Measurements from ENCODE around the gene IBA57. TPM values are rescaled to one million over a fixed set of nuclear protein-coding genes. Genes with fewer than 3 reads are reported as not detected.

Gene IBA57
- total RNA-seq, 1 donor from 2014 or later, result 12.7 TPM

DNA sequence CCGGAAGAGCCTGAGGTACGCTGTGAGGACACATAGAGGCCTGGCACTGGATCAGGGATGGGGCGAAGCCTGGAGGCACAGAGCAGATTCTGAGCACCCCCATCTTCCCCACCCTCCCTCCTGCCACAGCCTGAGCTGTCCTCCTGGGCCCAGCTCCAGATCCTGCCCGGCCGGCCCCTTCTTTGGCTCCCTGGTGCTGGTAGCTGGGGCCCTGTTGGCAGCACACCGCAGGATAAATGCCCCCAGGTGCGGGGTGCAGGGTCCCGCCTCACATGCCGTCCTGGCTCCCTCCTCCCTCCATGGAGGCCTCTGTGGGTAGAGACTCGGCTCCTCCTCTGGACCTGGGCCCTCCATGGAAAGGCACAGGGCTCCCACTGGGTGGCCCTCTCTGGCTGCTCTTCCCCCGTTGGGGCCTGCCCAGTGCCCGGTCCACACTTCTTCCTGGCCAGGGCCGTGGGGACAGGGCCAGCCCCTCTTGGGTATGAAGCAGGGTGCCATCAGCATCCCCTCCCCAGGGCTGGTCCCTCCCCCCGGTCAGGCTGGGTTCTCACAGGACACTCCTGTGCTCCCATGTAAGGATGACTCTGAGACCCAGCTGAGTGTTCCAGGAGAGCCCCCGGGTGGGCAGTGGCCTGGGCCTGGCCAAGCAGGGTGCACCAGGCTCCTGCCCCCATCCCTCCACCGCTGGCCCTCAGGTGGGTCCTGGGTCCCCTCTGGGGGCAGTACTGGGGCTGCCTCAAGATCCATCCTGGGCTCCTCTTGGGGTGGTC, 41.2 kb downstream of the IBA57 start:
- DNase-seq (ENCODE audit: missing footprints), result no peak
- intact Hi-C loops (cut with DNase I), result loop anchor here (1.0 kb wide), 1 partner anchor 40 kb away; no protein-coding TSS in a partner anchor
- no peak for ATAC-seq

GRCh38 chr1:228207381-228207810, 41.8 kb downstream of the IBA57 start:
- ATAC-seq (no peak), DNase-seq (ENCODE audit: missing footprints) (no peak)
- intact Hi-C loops (cut with DNase I), result loop anchor here (1.0 kb wide), 1 partner anchor 41 kb away; no protein-coding TSS in a partner anchor

- ATAC-seq (peak; percentile 74), DNase-seq (ENCODE audit: missing footprints) (no peak)
- intact Hi-C loops (cut with DNase I), result loop anchor here (1.0 to 2.0 kb wide), 2 partner anchors 42 to 67 kb away; partner anchors contain the start of gene GUK1
These were observed 42.5 kb downstream of the IBA57 start, which contains the start of gene OBSCN for GRCh38 chr1:228207851-228208821. Gene OBSCN, plus strand, starts transcription at chr1:228208044. Its CDS starts 3,740 bp downstream, at chr1:228211784.

GRCh38 chr1:228208831-228209551, 43.4 kb downstream of the IBA57 start:
- ATAC-seq (peak; percentile 2), DNase-seq (ENCODE audit: missing footprints) (no peak)
- intact Hi-C loops (cut with DNase I), result loop anchor here (2.0 kb wide), 1 partner anchor 68 kb away; the partner anchor contains the start of gene GUK1

GRCh38 chr1:228209657-228210056, 44.1 kb downstream of the IBA57 start:
- no peak for DNase-seq (ENCODE audit: missing footprints)
- intact Hi-C loops (cut with DNase I), result loop anchor here (2.0 kb wide), 1 partner anchor 69 kb away; the partner anchor contains the start of gene GUK1
- no peak for ATAC-seq

DNA sequence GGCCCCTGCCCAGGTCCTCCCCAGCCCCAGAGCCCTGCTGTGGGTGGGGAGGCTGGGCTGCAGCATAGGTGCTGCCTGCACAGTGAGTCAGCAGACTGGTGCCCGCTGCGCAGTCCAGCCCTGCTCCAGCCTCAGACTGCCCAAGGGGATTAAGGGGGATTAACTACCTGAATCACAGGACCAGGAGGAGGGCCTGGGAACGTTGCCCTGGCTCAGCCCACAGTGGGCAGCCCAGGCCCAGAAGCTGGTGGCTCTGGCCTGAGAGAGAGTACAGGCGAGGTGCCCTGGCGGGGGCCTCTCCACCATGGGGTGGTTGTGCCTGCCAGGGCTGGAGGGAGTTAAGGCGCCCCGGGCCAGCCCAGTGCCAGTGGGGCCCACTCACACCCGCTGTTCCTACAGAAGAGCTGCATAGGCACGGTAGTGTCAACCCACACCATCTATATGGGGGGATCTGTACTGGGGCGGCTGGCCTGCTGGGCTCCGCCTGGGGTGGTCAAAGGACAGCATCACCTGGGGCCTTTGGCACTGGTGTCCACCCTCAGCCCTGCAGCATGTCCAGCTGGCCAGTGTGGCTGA, 44.6 kb downstream of the IBA57 start:
- DNase-seq (ENCODE audit: missing footprints) (no peak), ATAC-seq (peak; percentile 48)
- intact Hi-C loops (cut with DNase I), result no loop called here

DNA sequence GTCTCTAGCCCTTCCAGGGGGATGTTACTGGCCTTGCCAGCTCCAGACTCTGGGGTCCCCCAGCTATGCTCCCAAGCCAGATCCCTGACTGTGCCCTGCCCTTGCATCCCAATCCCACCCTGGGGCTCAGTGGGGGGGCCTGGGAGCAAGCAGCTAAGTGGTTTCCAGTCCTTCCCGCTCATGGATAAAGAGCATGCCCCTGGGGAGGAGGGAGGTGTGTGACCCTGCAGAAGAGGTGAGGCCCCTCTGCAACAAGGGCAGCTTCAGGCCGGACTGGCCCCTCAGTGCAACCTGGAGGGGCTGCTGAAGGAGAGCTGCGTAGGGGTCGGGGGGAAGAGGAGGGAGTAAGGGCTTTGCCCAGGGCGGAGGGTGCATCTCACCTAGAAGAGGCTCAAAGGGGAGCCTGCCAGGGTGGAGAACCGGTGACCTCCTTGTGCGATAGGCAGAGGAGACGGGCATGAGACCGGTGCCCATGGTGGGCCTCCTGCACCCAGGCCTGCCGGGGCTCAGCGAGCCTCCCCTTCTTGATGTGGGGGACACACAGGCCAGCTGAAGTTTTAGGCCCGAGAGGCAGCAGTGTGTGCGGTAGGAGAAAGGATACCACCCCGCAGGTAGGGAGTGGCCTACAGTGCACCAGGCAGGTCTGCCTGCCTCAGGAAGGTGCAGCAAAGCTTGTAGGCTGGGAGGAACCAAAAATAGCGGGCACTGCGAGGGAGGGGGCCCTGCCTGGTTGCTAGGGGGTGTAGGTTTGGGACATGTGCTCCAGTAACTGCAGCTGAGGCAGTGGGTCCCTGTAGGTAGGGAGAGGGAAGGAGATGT, 45.3 kb downstream of the IBA57 start:
- no peak for ATAC-seq
- intact Hi-C loops (cut with DNase I), result no loop called here
- DNase-seq (ENCODE audit: missing footprints), result no peak

DNA sequence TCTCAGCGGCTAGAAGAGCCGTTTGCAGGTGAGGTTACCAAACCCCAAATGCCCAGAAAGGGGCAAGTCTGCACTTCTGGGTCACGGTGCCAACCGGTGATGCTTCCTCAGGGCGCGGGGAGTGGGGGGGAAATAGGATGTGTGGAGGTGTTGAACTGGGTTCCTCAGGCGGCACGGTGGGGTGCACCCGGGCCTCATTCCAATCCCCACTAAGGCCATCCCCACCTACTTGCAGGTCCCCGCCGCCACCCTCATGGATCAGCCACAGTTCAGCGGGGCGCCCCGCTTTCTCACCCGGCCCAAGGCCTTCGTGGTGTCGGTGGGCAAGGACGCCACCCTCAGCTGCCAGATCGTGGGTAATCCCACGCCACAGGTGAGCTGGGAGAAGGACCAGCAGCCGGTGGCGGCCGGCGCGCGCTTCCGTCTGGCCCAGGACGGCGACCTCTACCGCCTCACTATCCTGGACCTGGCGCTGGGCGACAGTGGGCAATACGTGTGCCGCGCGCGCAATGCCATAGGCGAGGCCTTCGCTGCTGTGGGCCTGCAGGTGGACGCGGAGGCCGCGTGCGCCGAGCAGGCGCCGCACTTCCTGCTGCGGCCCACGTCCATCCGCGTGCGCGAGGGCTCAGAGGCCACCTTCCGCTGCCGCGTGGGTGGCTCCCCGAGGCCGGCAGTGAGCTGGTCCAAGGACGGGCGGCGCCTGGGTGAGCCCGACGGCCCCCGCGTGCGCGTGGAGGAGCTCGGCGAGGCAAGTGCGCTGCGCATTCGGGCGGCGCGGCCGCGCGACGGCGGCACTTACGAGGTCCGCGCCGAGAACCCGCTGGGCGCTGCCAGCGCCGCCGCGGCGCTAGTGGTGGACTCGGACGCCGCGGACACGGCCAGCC, 46.2 kb downstream of the IBA57 start:
- DNase-seq (ENCODE audit: missing footprints) (no peak), ATAC-seq (no peak)
- intact Hi-C loops (cut with DNase I), result no loop called here

DNA sequence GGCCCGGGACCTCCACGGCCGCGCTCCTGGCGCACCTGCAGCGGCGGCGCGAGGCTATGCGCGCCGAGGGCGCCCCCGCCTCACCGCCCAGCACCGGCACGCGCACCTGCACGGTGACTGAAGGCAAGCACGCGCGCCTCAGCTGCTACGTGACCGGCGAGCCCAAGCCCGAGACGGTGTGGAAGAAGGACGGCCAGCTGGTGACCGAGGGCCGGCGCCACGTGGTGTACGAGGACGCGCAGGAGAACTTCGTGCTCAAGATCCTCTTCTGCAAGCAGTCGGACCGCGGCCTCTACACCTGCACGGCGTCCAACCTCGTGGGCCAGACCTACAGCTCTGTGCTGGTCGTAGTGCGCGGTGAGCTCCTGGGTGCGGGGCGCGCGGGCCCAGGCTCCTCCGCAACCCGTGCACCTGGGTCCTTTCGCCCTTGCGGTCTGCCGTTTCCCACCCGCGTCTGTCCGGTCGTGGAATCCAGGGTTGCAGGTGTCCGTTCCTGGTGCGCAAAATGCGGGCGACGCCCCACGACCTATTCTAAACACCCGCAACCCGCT, 46.9 kb downstream of the IBA57 start:
- intact Hi-C loops (cut with DNase I), result no loop called here
- ATAC-seq, result no peak
- no peak for DNase-seq (ENCODE audit: missing footprints)

GRCh38 chr1:228212966-228213844, 47.6 kb downstream of the IBA57 start:
- DNase-seq (ENCODE audit: missing footprints) (peak; percentile 92), ATAC-seq (peak; percentile 65)
- intact Hi-C loops (cut with DNase I), result no loop called here

DNA sequence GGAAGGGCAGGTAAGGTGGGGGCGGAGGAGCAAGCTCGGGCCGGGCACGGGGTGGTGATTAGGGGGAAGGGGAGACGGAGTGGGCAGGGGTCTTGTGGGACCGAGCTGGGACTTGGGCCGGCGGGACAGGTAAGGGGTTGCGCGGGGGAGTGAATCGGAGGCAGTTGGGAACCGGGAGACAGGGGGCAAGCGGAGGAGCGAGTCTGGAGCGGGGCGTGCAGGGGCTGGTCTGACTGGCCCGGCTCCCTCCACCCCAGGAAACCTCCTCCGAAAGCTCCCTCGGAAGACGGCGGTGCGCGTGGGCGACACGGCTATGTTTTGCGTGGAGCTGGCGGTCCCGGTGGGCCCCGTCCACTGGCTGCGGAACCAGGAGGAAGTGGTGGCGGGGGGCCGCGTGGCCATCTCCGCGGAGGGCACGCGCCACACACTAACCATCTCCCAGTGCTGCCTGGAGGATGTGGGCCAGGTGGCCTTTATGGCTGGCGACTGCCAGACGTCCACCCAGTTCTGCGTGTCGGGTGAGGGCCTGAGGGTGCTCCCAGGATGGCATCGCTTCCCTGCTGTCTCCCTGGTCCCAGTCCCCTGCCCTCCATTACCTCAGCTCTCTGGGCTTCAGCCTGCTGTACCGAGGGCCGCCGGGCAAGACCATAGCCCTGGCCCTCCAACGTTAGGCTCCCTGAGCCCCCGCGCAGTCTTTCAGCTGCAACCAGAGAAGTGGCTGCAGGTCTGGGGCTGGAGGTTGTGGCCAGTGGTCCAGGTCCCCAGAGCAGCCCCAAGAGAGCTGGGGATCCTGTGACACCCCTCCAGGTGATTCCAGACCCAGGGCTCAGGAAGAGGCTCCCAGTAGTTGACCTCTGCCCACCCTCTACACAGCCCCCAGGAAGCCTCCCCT, 48.6 kb downstream of the IBA57 start:
- ATAC-seq (no peak), DNase-seq (ENCODE audit: missing footprints) (no peak)
- intact Hi-C loops (cut with DNase I), result no loop called here

GRCh38 chr1:228214921-228215662, 49.5 kb downstream of the IBA57 start:
- no peak for ATAC-seq
- intact Hi-C loops (cut with DNase I), result no loop called here
- no peak for DNase-seq (ENCODE audit: missing footprints)

DNA sequence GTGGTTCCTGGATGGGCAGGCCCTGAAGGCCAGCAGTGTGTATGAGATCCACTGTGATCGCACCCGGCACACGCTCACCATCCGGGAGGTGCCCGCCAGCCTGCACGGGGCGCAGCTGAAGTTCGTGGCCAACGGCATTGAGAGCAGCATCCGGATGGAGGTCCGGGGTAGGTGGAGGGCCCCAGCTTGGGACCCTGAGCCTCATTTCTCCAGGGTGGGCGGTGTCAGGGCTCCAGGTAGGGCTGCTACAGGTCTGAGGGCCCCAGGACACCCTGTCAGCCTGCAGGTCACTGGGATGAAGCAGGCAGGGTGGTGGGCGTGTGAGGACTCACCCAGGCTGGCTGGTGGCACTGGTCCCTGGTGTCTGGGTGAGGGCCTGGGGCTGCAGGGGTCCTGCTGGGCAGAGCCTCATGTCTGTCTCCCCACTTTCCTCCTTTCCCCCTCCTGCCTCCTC, 50.1 kb downstream of the IBA57 start:
- intact Hi-C loops (cut with DNase I), result no loop called here
- DNase-seq (ENCODE audit: missing footprints) (no peak), ATAC-seq (no peak)
